K562 (cell line): Measurements from ENCODE around the gene RBM34. TPM values are rescaled to one million over a fixed set of nuclear protein-coding genes. Genes with fewer than 3 reads are reported as not detected.

ENCODE experiments used
- ATAC-seq: fragments of 200-7000 bp; cut with Tn5 transposase; 3 replicates; pipeline ENCODE4 v1.9.1; 2020; ENCODE audit warnings: moderate library complexity
- BruUV-seq: library from RNA; stranded (reverse); fragments of 400-500 nt; replicated peaks from 2 replicates; lab custom pipeline; 2021; lab: Mats Ljungman, UMichigan
- CTCF ChIA-PET: fragments of 300-600 bp; formaldehyde crosslinking; extraction: SDS; loops from one replicate; lab custom pipeline; 2021; ENCODE audit warnings: low intra/inter-chr PET ratio; lab: Yijun Ruan, JAX
- POLR2A ChIA-PET: fragments of 300-600, 350-650 bp; sonication (Branson Sonifier 250); formaldehyde crosslinking; extraction: SDS; loops from one replicate; lab custom pipeline; 2021; ENCODE audit warnings: antibody characterized with exemption, inconsistent platforms; lab: Yijun Ruan, JAX
- DNase-seq, 4 experiments: peaks; one replicate each; pipeline versions ENCODE4 v3.0.0 to v3.0.0-alpha.2; 2011 to 2018; ENCODE audit warnings: low spot score in 3 of 4, mixed read lengths in 3 of 4; ENCODE audit errors: extremely low read depth in 1 of 4
- FAIRE-seq: peaks from 2 replicates; lab custom pipeline; 2011; peaks lifted over from hg19 to GRCh38; lab: Jason Lieb, UNC
- H2AFZ ChIP-seq: 2 replicates; pipeline ENCODE4 v1.6.0; 2011; ENCODE audit warnings: low read depth, low read length, control low read depth, inconsistent platforms
- H3K27ac ChIP-seq: fragments of 200-600 bp; 3 replicates; pipeline ENCODE4 v1.8.0; 2011; ENCODE audit warnings: low read depth, mild to moderate bottlenecking, control low read depth, inconsistent platforms, low read length, moderate library complexity, mixed read lengths; ENCODE audit errors: extremely low read depth
- H3K27me3 ChIP-seq, 2 experiments: fragments of 300-600 bp in 1 of 2; 2 replicates in 1 of 2; 3 replicates in 1 of 2; pipeline versions ENCODE4 v1.6.0 to v1.8.0; 2011; ENCODE audit warnings: inconsistent platforms in 2 of 2, low read length in 2 of 2, mild to moderate bottlenecking in 1 of 2, mixed read lengths in 1 of 2, moderate library complexity in 1 of 2; ENCODE audit not compliant: control insufficient read depth in 2 of 2, insufficient read depth in 2 of 2
- H3K36me3 ChIP-seq: fragments of 300-600 bp; 3 replicates; pipeline ENCODE4 v1.8.0; 2011; ENCODE audit warnings: mild to moderate bottlenecking, low read length, inconsistent platforms; ENCODE audit not compliant: control insufficient read depth, insufficient read depth
- H3K4me1 ChIP-seq, 2 experiments: fragments of 200-600 bp in 1 of 2; replicated peaks in 1 of 2; 2 replicates in 1 of 2; 3 replicates in 1 of 2; pipeline versions ENCODE4 v1.5.1 to v1.8.0; 2011; ENCODE audit warnings: inconsistent platforms in 2 of 2, low read length in 2 of 2, mild to moderate bottlenecking in 1 of 2, mixed read lengths in 1 of 2, moderate library complexity in 1 of 2; ENCODE audit not compliant: control insufficient read depth in 2 of 2, insufficient read depth in 2 of 2
- H3K4me2 ChIP-seq: 2 replicates; pipeline ENCODE4 v1.6.1; 2011; ENCODE audit warnings: low read length, control low read depth, inconsistent platforms, mixed read lengths; ENCODE audit not compliant: insufficient read depth
- H3K4me3 ChIP-seq: fragments of 200-600 bp; sonication (generic), shearing (Covaris generic); 2 replicates; pipeline ENCODE4 v1.5.1; 2016; ENCODE audit warnings: control low read depth, inconsistent platforms
- H3K79me2 ChIP-seq: fragments of 200-600 bp; 3 replicates; pipeline ENCODE4 v1.8.0; 2011; ENCODE audit warnings: low read length, inconsistent platforms; ENCODE audit not compliant: control insufficient read depth, insufficient read depth
- H3K9ac ChIP-seq, 2 experiments: 2 replicates each; pipeline versions ENCODE4 v1.6.0 to v1.6.1; 2011; ENCODE audit warnings: low read depth in 2 of 2, low read length in 2 of 2, control low read depth in 1 of 2, inconsistent platforms in 1 of 2, mild to moderate bottlenecking in 1 of 2, mixed read lengths in 1 of 2; ENCODE audit not compliant: insufficient read depth in 1 of 2
- H3K9me1 ChIP-seq: one replicate; pipeline ENCODE4 v1.6.0; 2011; ENCODE audit warnings: inconsistent platforms, mild to moderate bottlenecking, low read length, moderate library complexity; ENCODE audit not compliant: control insufficient read depth, insufficient read depth
- H3K9me3 ChIP-seq: replicated peaks from 2 replicates; pipeline ENCODE4 v1.5.1; 2011; ENCODE audit warnings: low read depth, low read length, inconsistent platforms; ENCODE audit not compliant: control insufficient read depth, insufficient read depth
- H4K20me1 ChIP-seq: replicated peaks from 2 replicates; pipeline ENCODE4 v1.6.1; 2011; ENCODE audit warnings: low read length, inconsistent platforms, mixed read lengths; ENCODE audit not compliant: control insufficient read depth, insufficient read depth
- PPARD ChIP-seq: fragments of 250-450 bp; sonication (Bioruptor Pico); IDR thresholded peaks from 2 replicates; pipeline ENCODE4 v1.8.0; 2022; ENCODE audit warnings: inconsistent platforms, mild to moderate bottlenecking, moderate library complexity
- ZNF121 ChIP-seq: sonication (generic); formaldehyde crosslinking; conservative IDR thresholded peaks from 2 replicates; pipeline ENCODE4 v1.8.0; 2022; ENCODE audit warnings: missing genetic modification reagents
- WGBS: fragments of 100-300 bp; shearing (Covaris generic); methylation state at CpG from one replicate; pipeline ENCODE4 v1.1.6; 2016; ENCODE audit warnings: low coverage, mixed read lengths; ENCODE audit not compliant: insufficient coverage; ENCODE audit errors: missing lambda C conversion rate; 5-methylcytosine and 5-hydroxymethylcytosine counted together
- in situ Hi-C: fragments of 300-500 bp; cut with MboI; formaldehyde crosslinking; loops from 4 replicates; pipeline ENCODE4 v1.15.0; 2018; ENCODE audit warnings: inconsistent platforms, mixed read lengths
- intact Hi-C: fragments of 100-400 bp; cut with micrococcal nuclease; formaldehyde crosslinking; loops from 2 replicates; pipeline ENCODE4 v1.14.2; 2022
- polyA plus RNA-seq, 8 experiments: library from polyadenylated mRNA; depleted of rRNA in 4 of 8; stranded (reverse) in 5 of 8; unstranded in 3 of 8; fragments of >200 nt; fragmentation: Nextera tagmentation in 2 of 8; fragmentation: Illumina TruSeq in 1 of 8; extraction: Ambion mirVana in 2 of 8; extraction: Trizol in 1 of 8; gene quantifications; 2 replicates each; pipeline versions ENCODE4 v1.2.1 to v1.2.3, GENCODE V29; 2011 to 2014; ENCODE audit warnings: inconsistent platforms in 1 of 8, missing spikeins in 1 of 8
- total RNA-seq, 7 experiments: library from RNA; depleted of rRNA in 6 of 7; stranded (reverse); fragments of >200 nt in 6 of 7; fragmentation: Illumina TruSeq in 2 of 7; extraction: Trizol in 2 of 7; gene quantifications; 2 replicates each; pipeline versions ENCODE4 v1.2.1 to v1.2.3, GENCODE V29; 2011 to 2021; ENCODE audit warnings: low replicate concordance in 1 of 7
- TF ChIP-seq, protein P1 (sequence below): IDR thresholded peaks from 3 replicates; pipeline ENCODE4 v1.6.1; 2011; ENCODE audit warnings: borderline replicate concordance, mild to moderate bottlenecking, moderate library complexity; ENCODE audit not compliant: insufficient read length; ENCODE audit errors: extremely low read depth
- TF ChIP-seq, protein P2 (sequence below): sonication (generic); formaldehyde crosslinking; IDR thresholded peaks from 2 replicates; pipeline ENCODE4 v1.8.1; 2023; ENCODE audit warnings: mild to moderate bottlenecking, missing genetic modification reagents
- TF ChIP-seq, protein P3 (sequence below): sonication (generic); formaldehyde crosslinking; IDR thresholded peaks from 2 replicates; pipeline ENCODE4 v1.8.1; 2023; ENCODE audit warnings: mild to moderate bottlenecking, missing genetic modification reagents
- TF ChIP-seq, protein P4 (sequence below): fragments of 250-450 bp; sonication (Bioruptor Pico); IDR thresholded peaks from 2 replicates; pipeline ENCODE4 v1.5.0; 2021

RBM34 gene
- total and polyA plus RNA-seq, 9 of the 15 experiments (the other 6 are each of a cell fraction or from before 2014, with no cell fraction given), result 64.0 to 178 (median 124) TPM

DNA sequence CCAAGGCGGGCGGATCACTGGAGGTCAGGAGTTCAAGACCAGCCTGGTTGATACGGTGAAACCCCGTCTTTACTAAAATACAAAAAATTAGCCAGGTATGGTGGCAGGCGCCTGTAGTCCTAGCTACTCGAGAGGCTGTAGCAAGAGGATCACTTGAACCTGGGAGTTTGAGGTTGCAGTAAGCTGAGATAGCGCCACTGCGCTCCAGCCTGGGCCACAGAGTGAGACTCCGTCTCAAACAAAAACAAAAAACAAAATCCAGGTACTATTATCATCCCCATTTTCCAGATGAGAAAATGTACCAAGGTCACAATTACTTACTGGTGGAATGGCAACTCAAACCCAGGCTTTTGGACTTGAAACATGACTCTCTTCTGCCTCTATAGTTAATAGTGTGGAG, 36.9 kb downstream of the RBM34 start:
- H4K20me1 ChIP-seq, result peaks cover 43% of the 10 kb centered on the region
- 81% methylated on average over 9 of the region's 9 CpGs for WGBS

More for the DNA sequence above, 36.9 kb downstream of the RBM34 start:
- no peaks in the 10 kb centered on the region for H3K9me1 ChIP-seq
- intact Hi-C loops (no loop called here), in situ Hi-C loops (no loop called here)
- CTCF ChIA-PET, result no interaction called here
- no peak overlapping the region for H3K27ac ChIP-seq
- no peaks in the 10 kb centered on the region for H3K27me3 ChIP-seq
- peaks cover 13 to 18% of the 10 kb centered on the region in 2 experiments; a peak in 4 of 5 replicates for H3K4me1 ChIP-seq
- no peak overlapping the region; the same call in 1 of the 2 replicates for H3K4me2 ChIP-seq
- H3K79me2 ChIP-seq, result peaks cover 99% of the 10 kb centered on the region
- TF ChIP-seq, protein P1, sequence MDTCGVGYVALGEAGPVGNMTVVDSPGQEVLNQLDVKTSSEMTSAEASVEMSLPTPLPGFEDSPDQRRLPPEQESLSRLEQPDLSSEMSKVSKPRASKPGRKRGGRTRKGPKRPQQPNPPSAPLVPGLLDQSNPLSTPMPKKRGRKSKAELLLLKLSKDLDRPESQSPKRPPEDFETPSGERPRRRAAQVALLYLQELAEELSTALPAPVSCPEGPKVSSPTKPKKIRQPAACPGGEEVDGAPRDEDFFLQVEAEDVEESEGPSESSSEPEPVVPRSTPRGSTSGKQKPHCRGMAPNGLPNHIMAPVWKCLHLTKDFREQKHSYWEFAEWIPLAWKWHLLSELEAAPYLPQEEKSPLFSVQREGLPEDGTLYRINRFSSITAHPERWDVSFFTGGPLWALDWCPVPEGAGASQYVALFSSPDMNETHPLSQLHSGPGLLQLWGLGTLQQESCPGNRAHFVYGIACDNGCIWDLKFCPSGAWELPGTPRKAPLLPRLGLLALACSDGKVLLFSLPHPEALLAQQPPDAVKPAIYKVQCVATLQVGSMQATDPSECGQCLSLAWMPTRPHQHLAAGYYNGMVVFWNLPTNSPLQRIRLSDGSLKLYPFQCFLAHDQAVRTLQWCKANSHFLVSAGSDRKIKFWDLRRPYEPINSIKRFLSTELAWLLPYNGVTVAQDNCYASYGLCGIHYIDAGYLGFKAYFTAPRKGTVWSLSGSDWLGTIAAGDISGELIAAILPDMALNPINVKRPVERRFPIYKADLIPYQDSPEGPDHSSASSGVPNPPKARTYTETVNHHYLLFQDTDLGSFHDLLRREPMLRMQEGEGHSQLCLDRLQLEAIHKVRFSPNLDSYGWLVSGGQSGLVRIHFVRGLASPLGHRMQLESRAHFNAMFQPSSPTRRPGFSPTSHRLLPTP, result no peak
- 0 out of 2 replicates have a peak, but pooled peaks have one; percentile 51 for TF ChIP-seq ZNF121
- TF ChIP-seq, protein P2, sequence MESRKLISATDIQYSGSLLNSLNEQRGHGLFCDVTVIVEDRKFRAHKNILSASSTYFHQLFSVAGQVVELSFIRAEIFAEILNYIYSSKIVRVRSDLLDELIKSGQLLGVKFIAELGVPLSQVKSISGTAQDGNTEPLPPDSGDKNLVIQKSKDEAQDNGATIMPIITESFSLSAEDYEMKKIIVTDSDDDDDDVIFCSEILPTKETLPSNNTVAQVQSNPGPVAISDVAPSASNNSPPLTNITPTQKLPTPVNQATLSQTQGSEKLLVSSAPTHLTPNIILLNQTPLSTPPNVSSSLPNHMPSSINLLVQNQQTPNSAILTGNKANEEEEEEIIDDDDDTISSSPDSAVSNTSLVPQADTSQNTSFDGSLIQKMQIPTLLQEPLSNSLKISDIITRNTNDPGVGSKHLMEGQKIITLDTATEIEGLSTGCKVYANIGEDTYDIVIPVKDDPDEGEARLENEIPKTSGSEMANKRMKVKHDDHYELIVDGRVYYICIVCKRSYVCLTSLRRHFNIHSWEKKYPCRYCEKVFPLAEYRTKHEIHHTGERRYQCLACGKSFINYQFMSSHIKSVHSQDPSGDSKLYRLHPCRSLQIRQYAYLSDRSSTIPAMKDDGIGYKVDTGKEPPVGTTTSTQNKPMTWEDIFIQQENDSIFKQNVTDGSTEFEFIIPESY (CRISPR knock-in tag), result peak; percentile 97
- TF ChIP-seq, protein P3, sequence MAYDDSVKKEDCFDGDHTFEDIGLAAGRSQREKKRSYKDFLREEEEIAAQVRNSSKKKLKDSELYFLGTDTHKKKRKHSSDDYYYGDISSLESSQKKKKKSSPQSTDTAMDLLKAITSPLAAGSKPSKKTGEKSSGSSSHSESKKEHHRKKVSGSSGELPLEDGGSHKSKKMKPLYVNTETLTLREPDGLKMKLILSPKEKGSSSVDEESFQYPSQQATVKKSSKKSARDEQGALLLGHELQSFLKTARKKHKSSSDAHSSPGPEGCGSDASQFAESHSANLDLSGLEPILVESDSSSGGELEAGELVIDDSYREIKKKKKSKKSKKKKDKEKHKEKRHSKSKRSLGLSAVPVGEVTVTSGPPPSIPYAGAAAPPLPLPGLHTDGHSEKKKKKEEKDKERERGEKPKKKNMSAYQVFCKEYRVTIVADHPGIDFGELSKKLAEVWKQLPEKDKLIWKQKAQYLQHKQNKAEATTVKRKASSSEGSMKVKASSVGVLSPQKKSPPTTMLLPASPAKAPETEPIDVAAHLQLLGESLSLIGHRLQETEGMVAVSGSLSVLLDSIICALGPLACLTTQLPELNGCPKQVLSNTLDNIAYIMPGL (CRISPR knock-in tag), result no peak
- TF ChIP-seq PPARD (CRISPR knock-in tag), result no peak
- TF ChIP-seq, protein P4, sequence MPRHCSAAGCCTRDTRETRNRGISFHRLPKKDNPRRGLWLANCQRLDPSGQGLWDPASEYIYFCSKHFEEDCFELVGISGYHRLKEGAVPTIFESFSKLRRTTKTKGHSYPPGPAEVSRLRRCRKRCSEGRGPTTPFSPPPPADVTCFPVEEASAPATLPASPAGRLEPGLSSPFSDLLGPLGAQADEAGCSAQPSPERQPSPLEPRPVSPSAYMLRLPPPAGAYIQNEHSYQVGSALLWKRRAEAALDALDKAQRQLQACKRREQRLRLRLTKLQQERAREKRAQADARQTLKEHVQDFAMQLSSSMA (CRISPR knock-in tag), result no peak
- H3K4me3 ChIP-seq, result no peak overlapping the region
- no TSS peak for BruUV-seq
- no peak overlapping the region for H2AFZ ChIP-seq
- no peak for FAIRE-seq
- no peak for DNase-seq
- POLR2A ChIA-PET, result interaction anchor here (0.6 to 5.1 kb wide), 4 partner anchors 16 to 482 kb away, joined by 3 to 51 read pairs (median 6); no protein-coding TSS in a partner anchor
- H3K36me3 ChIP-seq, result peaks cover 82% of the 10 kb centered on the region
- H3K9me3 ChIP-seq, result no peaks in the 10 kb centered on the region
- H3K9ac ChIP-seq, result peak overlapping the region in 1 of 2 experiments; percentile 19; a peak in 1 of 4 replicates
- no peak for ATAC-seq
